ENCODE results near the gene SELENOH. TPM values are rescaled to one million over a fixed set of nuclear protein-coding genes. Genes with fewer than 3 reads are reported as not detected.

SELENOH gene
- total and polyA plus RNA-seq, 9 of the 15 experiments (the other 6 are each of a cell fraction or from before 2014, with no cell fraction given): 16.6 to 299 (median 118) TPM

GRCh38 chr11:57764972-57765371 lies 23.7 kb downstream of the SELENOH start (continued):
- TF ChIP-seq RERE (CRISPR knock-in tag; IDR thresholded peaks at IDR 0.05; ENCODE audit: borderline replicate concordance) (no peak), HDAC6 (IDR thresholded peaks at IDR 0.05; ENCODE audit: low read depth, low read length) (no peak), TEAD4 (IDR thresholded peaks at IDR 0.05; ENCODE audit: low read length) (peak; percentile 94), TEAD4 (CRISPR knock-in tag; IDR thresholded peaks at IDR 0.05; ENCODE audit: borderline replicate concordance) (no peak), THRA (IDR thresholded peaks at IDR 0.05) (no peak), CTCF (IDR thresholded peaks at IDR 0.05 in 2 of 3, conservative IDR thresholded peaks at IDR 0.05 in 1 of 3; ENCODE audit: insufficient read depth in 2 of 3, low read depth in 1 of 3, low read length in 3 of 3) (no peak), PHF8 (IDR thresholded peaks at IDR 0.05; ENCODE audit: borderline replicate concordance, low read length) (no peak), ZNF695 (CRISPR knock-in tag; IDR thresholded peaks at IDR 0.05) (no peak), ZNF764 (CRISPR knock-in tag; IDR thresholded peaks at IDR 0.05; ENCODE audit: low read depth) (no peak), THAP7 (CRISPR knock-in tag; IDR thresholded peaks at IDR 0.05) (no peak), MAZ (CRISPR knock-in tag; conservative IDR thresholded peaks at IDR 0.05 in 1 of 2, IDR thresholded peaks at IDR 0.05 in 1 of 2) (no peak), TAL1 (IDR thresholded peaks at IDR 0.05) (peak; percentile 90), L3MBTL2 (IDR thresholded peaks at IDR 0.05) (no peak), ZBTB7A (IDR thresholded peaks at IDR 0.05; ENCODE audit: borderline replicate concordance, control insufficient read depth, low read depth, low read length) (no peak), HES1 (IDR thresholded peaks at IDR 0.05; ENCODE audit: low read depth) (no peak), ARNT (IDR thresholded peaks at IDR 0.05) (no peak), KDM1A (IDR thresholded peaks at IDR 0.05) (peak; percentile 21 to 41; a peak in 2 of 4 replicates), EP400 (IDR thresholded peaks at IDR 0.05) (no peak)

Data from K562 (cell line).